Thoracic aorta (tissue), 2 donors: ENCODE results near the gene RANGAP1. TPM values are rescaled to one million over a fixed set of nuclear protein-coding genes. Genes with fewer than 3 reads are reported as not detected.

Experiments
- ATAC-seq: fragments of 150-250 bp; one replicate; pipeline ENCODE4 v1.8.0; 2017; ENCODE audit warnings: low read depth; ENCODE audit not compliant: insufficient number of reproducible peaks, low FRiP score
- DNase-seq: peaks from one replicate; pipeline ENCODE4 v3.0.0-alpha.2; 2020; ENCODE audit warnings: low spot score
- H3K27ac ChIP-seq, 2 donors: fragments of 200-600 bp; sonication (generic); 1 replicate in 1 of 2; 2 replicates in 1 of 2; pipeline ENCODE4 v1.5.1; 2016; ENCODE audit warnings: mild to moderate bottlenecking in 2 of 2, moderate library complexity in 2 of 2
- H3K27me3 ChIP-seq: fragments of 200-600 bp; sonication (generic); replicated peaks from 2 replicates; pipeline ENCODE4 v1.6.0; 2016; ENCODE audit warnings: mild to moderate bottlenecking; ENCODE audit not compliant: insufficient read depth
- H3K36me3 ChIP-seq: fragments of 200-600 bp; sonication (generic); one replicate; pipeline ENCODE4 v1.5.1; 2016
- H3K4me1 ChIP-seq, 2 donors: fragments of 200-600 bp; sonication (generic); 1 replicate in 1 of 2; 2 replicates in 1 of 2; pipeline versions ENCODE4 v1.5.1 to v1.6.0; 2016; ENCODE audit warnings: low read depth in 2 of 2, mild to moderate bottlenecking in 1 of 2; ENCODE audit not compliant: control insufficient read depth in 1 of 2
- H3K4me3 ChIP-seq: fragments of 200-600 bp; sonication (generic); 2 replicates; pipeline ENCODE4 v1.5.1; 2016; ENCODE audit warnings: mild to moderate bottlenecking
- H3K9me3 ChIP-seq: fragments of 200-600 bp; sonication (generic); 2 replicates; pipeline ENCODE4 v1.5.1; 2016
- CTCF ChIP-seq: fragments of 200-600 bp; sonication (generic); IDR thresholded peaks from one replicate; pipeline ENCODE4 v1.5.1; 2019; ENCODE audit warnings: antibody characterized with exemption
- total RNA-seq, 2 donors: library from RNA; depleted of rRNA; stranded (reverse); fragments of >200 nt; gene quantifications; one replicate each; pipeline versions ENCODE4 v1.1.0 to v1.2.3, GENCODE V29; 2016

RANGAP1 gene
- total RNA-seq, 2 donors from 2014 or later: 42.0 to 42.7 TPM

GRCh38 chr22:41245917-41246499 is 40.0 kb downstream of the RANGAP1 start:
- H3K9me3 ChIP-seq: no peaks in the 10 kb centered on the region
- no peak for TF ChIP-seq CTCF
- no peaks in the 10 kb centered on the region for H3K27me3 ChIP-seq
- ATAC-seq: no peak
- H3K4me1 ChIP-seq: no peaks in the 10 kb centered on the region
- peaks cover 38% of the 10 kb centered on the region for H3K36me3 ChIP-seq
- H3K27ac ChIP-seq: no peak overlapping the region
- no peak for DNase-seq
- no peak overlapping the region for H3K4me3 ChIP-seq

- DNase-seq (no peak), ATAC-seq (no peak)
- Histone ChIP-seq H3K36me3 (peaks cover 13% of the 10 kb centered on the region), H3K27ac (no peak overlapping the region), H3K4me3 (no peak overlapping the region), H3K27me3 (no peaks in the 10 kb centered on the region), H3K4me1 (peaks cover 0 to under 1% of the 10 kb centered on the region in 2 donors), H3K9me3 (no peaks in the 10 kb centered on the region)
- no peak for TF ChIP-seq CTCF
Measured at GRCh38 chr22:41243361-41243760, 42.6 kb downstream of the RANGAP1 start.

- no peak for TF ChIP-seq CTCF
- Histone ChIP-seq H3K4me3 (no peak overlapping the region), H3K4me1 (peaks cover 0 to 7% of the 10 kb centered on the region in 2 donors), H3K9me3 (no peaks in the 10 kb centered on the region), H3K27me3 (no peaks in the 10 kb centered on the region), H3K27ac (no peak overlapping the region), H3K36me3 (peaks cover 10% of the 10 kb centered on the region)
- DNase-seq (no peak), ATAC-seq (no peak)
Measured at GRCh38 chr22:41242396-41243117, 43.4 kb downstream of the RANGAP1 start.

- Histone ChIP-seq H3K4me3 (no peak overlapping the region), H3K9me3 (no peaks in the 10 kb centered on the region), H3K4me1 (peaks cover 4 to 14% of the 10 kb centered on the region in 2 donors), H3K27ac (no peak overlapping the region), H3K27me3 (no peaks in the 10 kb centered on the region), H3K36me3 (peaks cover 3% of the 10 kb centered on the region)
- ATAC-seq (no peak), DNase-seq (no peak)
- TF ChIP-seq CTCF: no peak
Measured at GRCh38 chr22:41241133-41241676, 44.8 kb downstream of the RANGAP1 start.

GRCh38 chr22:41240377-41241132 is 45.4 kb downstream of the RANGAP1 start, which contains the start of gene CHADL:
Gene CHADL (minus strand): TSS chr22:41240931. CDS start chr22:41240881, 50 bp downstream.
- H3K4me1 ChIP-seq: peaks cover 4 to 14% of the 10 kb centered on the region in 2 donors
- DNase-seq (no peak), ATAC-seq (no peak)
- peaks cover 3% of the 10 kb centered on the region for H3K36me3 ChIP-seq
- H3K4me3 ChIP-seq: no peak within 1 kb of the TSS
- TF ChIP-seq CTCF: no peak
- no peak within 1 kb of the TSS for H3K27ac ChIP-seq
- no peaks in the 10 kb centered on the region for H3K9me3 ChIP-seq
- no peaks in the 10 kb centered on the region for H3K27me3 ChIP-seq
